NCI-H82 treated with DMSO at 0.1 percent for 48 hours (cell line): ENCODE results near the gene LTBP1.
"Not testable (repeated sequence)": the region's sequence is repeated elsewhere in the genome, so short reads cannot be mapped to it uniquely, and the experiment has no call there.

Source experiments
- DNase-seq: peaks from one replicate; lab custom pipeline; 2025; ENCODE audit not compliant: unreplicated experiment; lab: John Stamatoyannopoulos, UW

Gene LTBP1

GRCh38 chr2:33134791-33135560 is 188.2 kb downstream of the LTBP1 start:
- no peak for DNase-seq

GRCh38 chr2:33135645-33136044 is 188.9 kb downstream of the LTBP1 start:
- DNase-seq, result no peak

GRCh38 chr2:33136056-33136455 is 189.3 kb downstream of the LTBP1 start:
- DNase-seq, result no peak

- no peak for DNase-seq
Measured at GRCh38 chr2:33136566-33136965, 189.8 kb downstream of the LTBP1 start.

GRCh38 chr2:33137331-33137730 is 190.6 kb downstream of the LTBP1 start:
- no peak for DNase-seq

- DNase-seq, result no peak
Measured at GRCh38 chr2:33139949-33140348, 193.2 kb downstream of the LTBP1 start.

DNA sequence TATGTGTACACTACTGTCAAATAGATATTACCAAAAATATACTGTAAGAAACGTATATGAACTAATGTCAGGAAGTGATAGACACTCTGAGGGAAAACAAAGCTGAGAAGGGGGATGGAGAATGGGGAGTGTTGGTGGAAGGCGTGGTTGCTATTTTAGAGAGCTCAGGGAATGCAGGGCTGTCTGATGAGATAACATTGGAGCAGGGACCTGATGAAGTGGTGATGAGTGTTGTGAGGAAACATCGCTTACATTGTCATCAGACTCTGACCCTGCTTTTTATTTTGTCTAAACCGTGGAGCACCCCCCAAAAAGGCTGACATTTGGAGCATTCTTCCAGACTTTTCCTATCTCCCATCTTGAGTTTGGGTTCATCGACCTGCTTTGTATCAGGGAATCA is 194.7 kb downstream of the LTBP1 start:
- no peak for DNase-seq

DNA sequence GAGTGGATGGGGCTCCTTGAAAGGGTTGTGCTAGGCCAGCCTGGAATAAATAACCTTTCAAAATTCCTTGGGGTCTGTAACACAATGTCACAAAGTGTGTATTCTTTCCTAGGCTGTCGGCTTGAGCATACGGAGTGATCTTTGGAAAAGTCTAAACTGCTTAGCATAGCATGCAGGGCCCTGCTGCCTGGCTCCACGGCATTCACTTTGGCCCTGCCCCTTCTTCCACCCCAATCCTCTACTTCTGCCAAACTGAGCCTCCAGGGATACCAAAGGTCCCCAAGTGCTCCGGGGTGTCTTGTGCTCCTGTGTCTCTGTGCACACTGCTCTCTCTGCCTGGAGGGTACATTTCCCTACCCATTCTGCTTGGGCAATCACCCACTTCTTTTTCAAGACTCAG is 196.1 kb downstream of the LTBP1 start:
- DNase-seq, result no peak

- DNase-seq, result no peak
Measured at GRCh38 chr2:33144243-33144642, 197.5 kb downstream of the LTBP1 start.

GRCh38 chr2:33145459-33145858 is 198.7 kb downstream of the LTBP1 start:
- DNase-seq, result no peak

DNA sequence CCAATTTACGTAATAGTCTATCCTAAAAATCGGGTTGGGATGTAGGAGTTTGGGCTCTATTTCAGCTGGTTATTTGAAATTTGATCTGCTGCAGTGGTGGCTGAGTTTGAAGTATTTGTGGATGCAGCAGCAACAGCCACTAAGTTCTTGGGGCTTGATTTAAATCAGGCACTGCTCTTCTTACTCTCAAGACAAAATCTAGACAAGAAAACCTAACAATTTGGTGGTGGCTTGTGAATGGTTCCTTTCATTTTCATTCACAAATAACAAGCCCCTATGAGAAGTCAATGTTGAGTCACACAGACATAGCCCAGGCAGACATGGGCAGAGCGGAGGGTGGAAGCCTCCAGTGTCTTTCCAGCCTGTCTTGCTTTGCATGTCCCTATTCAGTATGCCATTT is 199.3 kb downstream of the LTBP1 start:
- DNase-seq, result no peak

GRCh38 chr2:33153008-33153407 is 206.3 kb downstream of the LTBP1 start:
- DNase-seq, result no peak

DNA sequence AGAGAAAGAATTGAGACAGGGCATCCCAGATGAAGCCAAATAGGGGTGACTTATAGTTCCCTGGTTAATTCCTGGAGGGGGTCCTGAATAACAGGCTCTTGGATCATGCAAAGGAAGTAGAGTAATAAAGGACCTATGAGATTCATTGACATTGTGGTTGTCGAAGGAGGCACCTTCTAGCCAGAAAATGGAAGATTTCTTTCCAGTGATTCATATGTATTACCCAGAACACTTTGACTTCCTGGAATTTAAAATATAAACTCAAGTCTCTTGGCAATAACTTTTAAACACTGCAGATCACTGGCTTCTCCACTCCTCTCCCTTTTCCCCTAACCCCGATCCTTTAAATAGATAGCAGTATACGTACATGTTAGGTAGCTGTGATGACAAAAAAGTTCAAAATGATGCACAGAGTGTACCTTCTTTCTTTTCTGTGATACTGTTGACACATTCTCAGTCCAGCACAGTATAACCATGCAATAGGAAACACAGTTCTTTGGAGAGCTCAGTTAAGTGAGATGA is 211.8 kb downstream of the LTBP1 start:
- no peak for DNase-seq

DNA sequence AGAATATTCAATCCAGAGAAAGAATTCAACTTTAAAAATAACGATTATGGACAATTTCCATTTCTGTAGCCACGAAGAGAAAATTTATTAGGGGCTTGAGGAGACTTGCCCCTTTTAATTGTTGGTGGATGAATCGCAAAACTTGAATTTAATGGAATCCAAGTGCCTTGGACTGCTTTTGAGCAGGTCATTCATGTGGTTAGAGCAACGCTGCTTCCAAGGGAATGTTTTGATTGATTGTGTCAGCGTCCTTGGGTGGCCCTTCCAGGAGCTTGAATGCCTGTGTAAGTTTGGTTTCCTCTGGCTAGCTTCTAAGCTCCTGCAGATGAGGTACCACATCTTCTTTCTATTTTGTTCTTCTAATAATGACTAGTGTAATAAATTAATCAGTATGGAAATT is 213.4 kb downstream of the LTBP1 start:
- no peak for DNase-seq

- DNase-seq, result no peak
Measured at GRCh38 chr2:33166287-33166881, 219.6 kb downstream of the LTBP1 start.

GRCh38 chr2:33167622-33168245 is 221.0 kb downstream of the LTBP1 start:
- no peak for DNase-seq

GRCh38 chr2:33168425-33168824 is 221.7 kb downstream of the LTBP1 start:
- DNase-seq, result no peak

- no peak for DNase-seq
Measured at GRCh38 chr2:33168922-33169321, 222.2 kb downstream of the LTBP1 start.

DNA sequence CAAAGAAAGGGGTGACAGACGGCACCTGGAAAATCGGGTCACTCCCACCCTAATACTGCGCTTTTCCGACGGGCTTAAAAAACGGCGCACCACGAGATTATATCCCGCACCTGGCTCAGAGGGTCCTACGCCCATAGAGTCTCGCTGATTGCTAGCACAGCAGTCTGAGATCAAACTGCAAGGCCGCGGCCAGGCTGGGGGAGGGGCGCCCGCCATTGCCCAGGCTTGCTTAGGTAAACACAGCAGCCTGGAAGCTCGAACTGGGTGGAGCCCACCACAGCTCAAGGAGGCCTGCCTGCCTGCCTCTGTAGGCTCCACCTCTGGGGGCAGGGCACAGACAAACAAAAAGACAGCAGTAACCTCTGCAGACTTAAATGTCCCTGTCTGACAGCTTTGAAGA is 223.5 kb downstream of the LTBP1 start:
- DNase-seq, result not testable (repeated sequence)

DNA sequence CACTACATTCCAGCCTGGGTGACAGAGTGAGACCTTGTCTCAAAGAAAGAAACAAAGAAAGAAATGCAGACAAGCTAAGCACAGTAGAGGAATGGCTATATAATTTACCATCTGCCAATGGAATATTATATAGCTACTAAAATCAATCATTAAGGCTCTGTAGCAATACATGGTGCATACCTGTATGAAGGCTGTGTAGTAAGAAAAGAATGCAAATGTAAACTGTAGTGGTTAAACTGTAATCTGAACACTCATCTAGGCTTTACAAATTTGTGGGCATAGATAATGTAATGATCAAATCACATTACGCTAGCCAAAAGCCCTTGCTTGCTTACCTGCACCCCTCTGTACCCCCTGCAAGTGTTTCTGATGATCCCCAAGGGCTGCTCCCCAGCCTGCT is 230.9 kb downstream of the LTBP1 start:
- DNase-seq, result no peak

DNA sequence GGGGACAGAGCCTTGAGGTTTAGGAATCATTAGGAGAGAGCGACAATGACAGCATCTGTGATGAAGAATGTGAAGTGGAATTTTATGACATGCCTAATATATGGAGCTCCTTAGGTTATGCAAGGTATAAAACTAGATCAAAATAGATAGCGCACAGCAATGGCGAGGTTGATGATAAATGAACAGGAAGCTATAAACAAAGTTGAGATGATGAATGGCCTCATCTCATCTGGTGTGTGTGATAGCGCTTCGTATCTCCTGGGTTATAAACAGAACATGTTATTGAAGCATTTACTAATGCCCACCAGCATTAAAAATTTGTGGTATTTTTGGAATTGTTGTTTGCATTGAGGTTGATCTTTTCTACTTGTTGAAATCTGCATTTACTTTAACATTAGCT is 231.5 kb downstream of the LTBP1 start:
- no peak for DNase-seq

GRCh38 chr2:33180915-33181314 is 234.2 kb downstream of the LTBP1 start:
- no peak for DNase-seq
